Measurements from ENCODE around the gene AQP7.

- TF ChIP-seq, protein P1, sequence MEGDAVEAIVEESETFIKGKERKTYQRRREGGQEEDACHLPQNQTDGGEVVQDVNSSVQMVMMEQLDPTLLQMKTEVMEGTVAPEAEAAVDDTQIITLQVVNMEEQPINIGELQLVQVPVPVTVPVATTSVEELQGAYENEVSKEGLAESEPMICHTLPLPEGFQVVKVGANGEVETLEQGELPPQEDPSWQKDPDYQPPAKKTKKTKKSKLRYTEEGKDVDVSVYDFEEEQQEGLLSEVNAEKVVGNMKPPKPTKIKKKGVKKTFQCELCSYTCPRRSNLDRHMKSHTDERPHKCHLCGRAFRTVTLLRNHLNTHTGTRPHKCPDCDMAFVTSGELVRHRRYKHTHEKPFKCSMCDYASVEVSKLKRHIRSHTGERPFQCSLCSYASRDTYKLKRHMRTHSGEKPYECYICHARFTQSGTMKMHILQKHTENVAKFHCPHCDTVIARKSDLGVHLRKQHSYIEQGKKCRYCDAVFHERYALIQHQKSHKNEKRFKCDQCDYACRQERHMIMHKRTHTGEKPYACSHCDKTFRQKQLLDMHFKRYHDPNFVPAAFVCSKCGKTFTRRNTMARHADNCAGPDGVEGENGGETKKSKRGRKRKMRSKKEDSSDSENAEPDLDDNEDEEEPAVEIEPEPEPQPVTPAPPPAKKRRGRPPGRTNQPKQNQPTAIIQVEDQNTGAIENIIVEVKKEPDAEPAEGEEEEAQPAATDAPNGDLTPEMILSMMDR (IDR thresholded peaks at IDR 0.05): no peak
- no peak for TF ChIP-seq POLR2A (IDR thresholded peaks at IDR 0.05)
Measured at GRCh38 chr9:33344145-33344544, 58.2 kb downstream of the AQP7 start.

Data from esophagus squamous epithelium (tissue), 4 donors.